Suprapubic skin (tissue), 4 donors: ENCODE measurements around the gene ST6GALNAC4.

Source experiments
- EP300 ChIP-seq: sonication (generic); formaldehyde crosslinking; IDR thresholded peaks from one replicate; pipeline ENCODE4 v1.6.1; 2017; ENCODE audit warnings: antibody characterized with exemption
- POLR2A ChIP-seq, 2 donors: fragments of 450-650 bp; IDR thresholded peaks; one replicate each; pipeline ENCODE4 v1.6.1; 2017; ENCODE audit warnings: antibody characterized with exemption in 2 of 2, mild to moderate bottlenecking in 2 of 2, moderate library complexity in 2 of 2
- POLR2AphosphoS5 ChIP-seq, 3 donors: sonication (generic); formaldehyde crosslinking; IDR thresholded peaks; one replicate each; pipeline ENCODE4 v1.6.1; 2017; ENCODE audit warnings: antibody characterized with exemption in 3 of 3
- TF ChIP-seq, protein P1 (sequence below), 2 donors: fragments of 200-600 bp in 1 of 2; fragments of 450-650 bp in 1 of 2; sonication (generic) in 1 of 2; IDR thresholded peaks; one replicate each; pipeline ENCODE4 v1.5.1; 2016 to 2019; ENCODE audit warnings: antibody characterized with exemption in 2 of 2, mild to moderate bottlenecking in 1 of 2, moderate library complexity in 1 of 2

GRCh38 chr9:127941961-127942215 lies 25.0 kb upstream of the ST6GALNAC4 start:
- TF ChIP-seq POLR2A (IDR thresholded peaks at IDR 0.05) (no peak), EP300 (no peak), POLR2AphosphoS5 (IDR thresholded peaks at IDR 0.05) (no peak)
- TF ChIP-seq, protein P1, sequence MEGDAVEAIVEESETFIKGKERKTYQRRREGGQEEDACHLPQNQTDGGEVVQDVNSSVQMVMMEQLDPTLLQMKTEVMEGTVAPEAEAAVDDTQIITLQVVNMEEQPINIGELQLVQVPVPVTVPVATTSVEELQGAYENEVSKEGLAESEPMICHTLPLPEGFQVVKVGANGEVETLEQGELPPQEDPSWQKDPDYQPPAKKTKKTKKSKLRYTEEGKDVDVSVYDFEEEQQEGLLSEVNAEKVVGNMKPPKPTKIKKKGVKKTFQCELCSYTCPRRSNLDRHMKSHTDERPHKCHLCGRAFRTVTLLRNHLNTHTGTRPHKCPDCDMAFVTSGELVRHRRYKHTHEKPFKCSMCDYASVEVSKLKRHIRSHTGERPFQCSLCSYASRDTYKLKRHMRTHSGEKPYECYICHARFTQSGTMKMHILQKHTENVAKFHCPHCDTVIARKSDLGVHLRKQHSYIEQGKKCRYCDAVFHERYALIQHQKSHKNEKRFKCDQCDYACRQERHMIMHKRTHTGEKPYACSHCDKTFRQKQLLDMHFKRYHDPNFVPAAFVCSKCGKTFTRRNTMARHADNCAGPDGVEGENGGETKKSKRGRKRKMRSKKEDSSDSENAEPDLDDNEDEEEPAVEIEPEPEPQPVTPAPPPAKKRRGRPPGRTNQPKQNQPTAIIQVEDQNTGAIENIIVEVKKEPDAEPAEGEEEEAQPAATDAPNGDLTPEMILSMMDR (IDR thresholded peaks at IDR 0.05): no peak
